TTC549 (cell line): ENCODE data around the gene SAFB.
"Not testable (repeated sequence)": the region's sequence is repeated elsewhere in the genome, so short reads cannot be mapped to it uniquely, and the experiment has no call there.

Source experiments
- FAIRE-seq: peaks from 2 replicates; lab custom pipeline; 2012; peaks lifted over from hg19 to GRCh38; lab: Jason Lieb, UNC

Gene SAFB

DNA sequence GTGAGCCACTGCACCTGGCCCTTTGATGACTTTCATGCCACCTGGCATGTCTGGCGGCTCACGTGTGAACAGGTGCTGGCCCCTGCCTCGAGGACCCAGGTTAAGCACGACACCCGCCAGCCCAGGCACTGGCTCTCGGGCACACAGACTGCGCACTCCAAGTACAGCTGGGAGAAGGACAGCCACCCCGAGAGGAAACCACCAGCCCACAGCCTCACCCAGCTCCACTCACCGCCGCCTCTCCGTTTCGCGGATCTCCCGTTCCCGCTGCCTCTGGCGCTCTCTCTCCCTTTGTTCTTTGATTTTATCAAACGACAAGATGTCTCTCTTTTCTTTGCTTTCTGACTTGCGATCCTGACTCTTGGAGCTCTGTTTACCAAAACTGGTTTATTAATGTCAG, 27.8 kb upstream of the SAFB start:
- FAIRE-seq = no peak

- no peak for FAIRE-seq
These were observed 27.1 kb upstream of the SAFB start for GRCh38 chr19:5595745-5596144.

GRCh38 chr19:5600797-5601196, 22.1 kb upstream of the SAFB start:
- FAIRE-seq = no peak

GRCh38 chr19:5603626-5604025, 19.3 kb upstream of the SAFB start:
- no peak for FAIRE-seq

DNA sequence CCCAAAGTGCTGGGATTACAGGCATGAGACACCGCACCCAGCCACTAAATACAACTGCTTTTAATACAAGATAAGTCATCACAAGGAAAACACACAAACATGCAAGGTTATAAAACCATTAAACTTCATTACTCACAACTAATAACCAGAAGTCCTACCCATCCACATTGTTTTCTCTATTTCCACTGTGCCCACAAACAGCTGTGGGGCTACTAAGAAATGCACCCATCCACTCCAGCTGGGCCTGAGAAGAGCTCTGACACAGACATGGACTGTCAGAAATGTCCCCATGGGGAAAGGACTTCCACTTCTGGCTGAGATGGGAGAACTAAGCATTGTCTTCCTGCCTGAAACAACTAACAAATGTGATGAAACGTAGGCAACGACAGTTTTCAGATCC, 17.5 kb upstream of the SAFB start:
- FAIRE-seq = no peak

- no peak for FAIRE-seq
These were observed 15.3 kb upstream of the SAFB start for GRCh38 chr19:5607318-5608275.

DNA sequence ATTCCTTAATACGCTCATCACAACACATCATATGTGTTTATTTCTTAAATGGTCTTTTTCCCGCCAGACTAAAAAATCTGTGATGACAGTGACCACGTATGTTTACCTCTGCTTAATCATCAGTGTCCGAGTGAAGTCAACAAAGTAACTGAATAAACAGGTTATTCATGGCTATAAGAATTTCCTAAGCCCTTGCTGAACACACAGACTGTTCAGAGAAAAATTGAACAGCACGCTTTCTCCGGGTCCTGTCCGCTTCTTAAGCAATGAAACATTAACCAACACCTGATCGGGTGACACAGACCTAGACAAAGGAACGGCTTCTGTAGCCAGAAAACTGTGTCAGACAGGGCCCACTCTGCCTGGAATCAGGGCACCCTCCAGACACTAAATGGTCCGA, 14.6 kb upstream of the SAFB start:
- FAIRE-seq = no peak

DNA sequence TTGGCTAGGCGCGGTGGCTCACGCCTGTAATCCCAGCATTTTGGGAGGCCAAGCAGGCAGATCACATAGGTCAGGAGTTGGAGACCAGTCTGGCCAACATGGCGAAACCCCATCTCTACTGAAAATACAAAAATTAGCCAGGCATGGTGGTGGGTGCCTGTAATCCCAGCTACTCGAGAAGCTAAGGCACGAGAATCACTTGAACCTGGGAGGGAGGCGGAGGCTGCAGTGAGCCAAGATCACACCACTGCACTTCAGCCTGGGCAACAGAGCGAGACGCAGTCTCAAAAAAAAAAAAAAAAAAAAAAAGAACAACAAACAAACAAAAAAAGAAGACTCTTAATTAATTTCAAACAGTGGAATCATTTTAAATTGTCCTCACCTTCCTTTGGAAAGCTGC, 14.1 kb upstream of the SAFB start:
- not testable (repeated sequence) for FAIRE-seq

- no peak for FAIRE-seq
These were observed 12.9 kb upstream of the SAFB start for GRCh38 chr19:5609881-5610448.

DNA sequence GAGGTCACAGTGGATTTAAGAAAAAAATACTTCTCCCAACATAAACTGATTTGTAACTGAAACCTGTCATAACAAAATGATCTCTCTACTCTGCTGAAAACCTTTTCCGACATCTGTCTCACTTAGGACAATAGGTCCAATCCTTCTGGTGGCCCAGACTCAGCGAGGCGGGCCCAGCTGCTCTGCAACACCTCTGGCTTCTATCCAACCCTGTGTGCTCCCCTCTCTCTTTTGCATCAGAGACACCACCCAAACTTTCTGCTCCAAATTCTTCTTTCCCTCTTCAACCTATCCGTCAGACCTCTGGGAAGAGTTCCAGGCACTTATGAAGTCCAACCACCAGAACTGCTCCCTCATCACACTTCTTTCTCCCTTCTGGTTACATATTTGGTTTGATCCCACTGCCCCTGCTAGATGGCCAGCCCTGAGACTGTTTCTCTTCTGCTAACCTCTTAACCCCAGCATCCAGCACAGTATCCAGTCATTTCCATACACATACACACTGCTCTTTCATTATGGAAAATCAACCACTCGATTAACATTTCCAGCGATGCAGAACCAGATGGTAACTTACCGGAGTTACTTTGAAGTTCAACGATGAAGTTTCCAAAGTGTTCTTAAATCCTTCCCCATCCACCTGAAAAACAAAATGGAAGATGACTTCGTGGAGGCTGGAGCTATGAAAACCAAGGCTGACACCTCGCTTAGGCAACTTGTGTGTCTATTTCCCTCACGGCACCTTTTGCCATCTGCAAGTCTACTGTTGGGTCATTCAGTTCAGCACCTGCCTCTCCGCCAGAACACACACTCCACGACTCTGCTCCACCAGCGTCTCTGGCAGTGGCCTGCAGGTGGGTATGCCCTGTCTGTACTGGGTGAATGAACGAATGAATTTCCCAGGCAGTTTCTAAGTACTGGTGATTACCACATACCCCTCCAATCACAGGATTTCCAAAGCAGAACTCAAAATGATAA, 9.7 kb upstream of the SAFB start:
- no peak for FAIRE-seq

- no peak for FAIRE-seq
These were observed 7.0 kb upstream of the SAFB start for GRCh38 chr19:5615756-5616327.

DNA sequence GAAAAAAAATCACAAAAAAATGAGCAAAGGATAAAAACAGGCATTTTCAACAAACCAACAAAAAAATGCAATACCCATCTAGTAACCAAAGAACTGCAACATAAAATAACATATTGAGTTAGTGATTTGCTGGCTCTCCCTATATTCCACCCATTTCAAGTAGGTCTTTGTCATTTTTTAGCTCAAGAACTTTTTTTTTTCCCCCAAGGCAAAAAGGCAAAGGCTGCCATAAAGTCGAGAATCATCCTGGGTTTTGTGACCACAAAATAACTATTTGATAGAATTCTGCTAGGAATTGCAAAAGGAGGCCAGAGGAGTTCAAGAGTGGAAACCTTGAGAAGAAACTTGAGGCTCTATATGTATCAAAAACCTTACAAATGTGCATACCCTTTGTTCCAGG, 5.8 kb upstream of the SAFB start:
- FAIRE-seq = no peak

DNA sequence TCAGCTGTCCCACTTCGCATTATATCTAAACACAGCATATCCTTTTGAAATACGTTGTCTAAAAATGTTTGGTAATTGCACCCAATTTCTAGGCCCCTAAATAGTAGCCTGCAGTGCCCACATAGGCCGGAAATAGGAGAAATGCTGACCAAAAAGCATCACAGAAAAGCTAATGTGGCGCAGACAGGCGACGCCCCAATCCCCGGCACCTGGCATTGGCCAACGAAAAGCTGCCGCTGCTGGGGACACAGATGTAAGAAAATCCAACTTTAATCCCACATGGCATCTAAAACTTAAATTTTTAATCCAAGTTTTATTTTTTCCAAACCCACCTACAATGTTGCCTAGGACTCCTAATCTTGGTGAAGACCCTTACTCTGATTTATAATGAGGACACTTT, 4.3 kb upstream of the SAFB start:
- FAIRE-seq = no peak

GRCh38 chr19:5619946-5620345, 2.9 kb upstream of the SAFB start:
- no peak for FAIRE-seq

- no peak for FAIRE-seq
These were observed 1.5 kb upstream of the SAFB start for GRCh38 chr19:5621311-5621944.

GRCh38 chr19:5621945-5622464, 878 bp upstream of the SAFB start:
- no peak for FAIRE-seq

DNA sequence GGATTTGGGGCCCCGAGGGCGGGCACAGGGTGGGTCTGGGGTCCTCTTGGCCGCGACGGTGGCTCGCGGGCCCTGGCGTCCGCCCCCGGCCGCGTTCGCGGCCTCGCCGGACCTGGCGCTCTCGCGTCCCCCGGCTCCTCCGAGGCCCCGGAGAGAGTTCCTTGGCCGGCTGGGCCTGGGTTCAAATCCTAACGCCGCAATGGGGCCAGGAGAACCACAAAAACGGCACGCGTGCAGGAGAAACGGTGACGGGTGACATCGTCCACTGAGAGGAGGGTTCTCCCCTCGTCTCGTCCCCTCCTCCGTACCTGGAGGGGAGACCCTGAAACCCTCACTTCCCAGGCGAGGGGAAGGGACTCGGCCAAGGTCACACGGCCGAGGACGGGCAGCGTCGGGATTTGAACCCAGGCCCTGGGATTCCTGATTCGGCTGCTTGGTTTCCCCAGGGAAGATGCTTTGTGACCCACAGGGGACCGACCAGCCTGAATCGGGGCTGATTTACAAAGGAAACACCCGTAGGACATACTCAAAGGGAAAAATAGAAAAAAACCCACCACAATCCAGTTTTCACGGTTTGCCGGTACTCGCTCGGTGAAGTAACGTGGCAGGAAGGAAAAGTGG, 624 bp downstream of the SAFB start:
- FAIRE-seq = no peak

GRCh38 chr19:5624018-5624663, 1.3 kb downstream of the SAFB start:
- no peak for FAIRE-seq

- no peak for FAIRE-seq
These were observed 1.9 kb downstream of the SAFB start for GRCh38 chr19:5624741-5625278.

DNA sequence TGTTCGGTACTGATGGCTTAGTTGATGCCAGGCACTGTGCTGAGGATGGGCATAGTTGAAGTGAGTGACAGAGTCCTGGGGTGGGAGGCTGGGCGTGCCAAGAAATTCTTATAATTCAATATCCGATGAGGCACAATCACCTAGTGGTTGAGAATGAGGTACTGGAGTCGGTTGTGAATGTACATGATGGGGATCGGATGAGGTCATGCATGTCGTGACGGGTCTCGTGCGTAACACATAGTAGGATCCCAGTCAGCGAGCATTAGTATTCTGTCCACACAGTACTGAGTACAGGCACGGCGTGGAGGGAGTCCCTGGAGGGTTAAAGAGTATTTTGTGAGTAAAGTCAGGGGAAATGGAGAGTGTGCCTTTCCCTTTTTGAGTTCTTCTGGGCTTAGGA, 2.8 kb downstream of the SAFB start:
- no peak for FAIRE-seq
